Fibroblast of lung (primary cell): ENCODE measurements around the gene CDKN1B. TPM values are rescaled to one million over a fixed set of nuclear protein-coding genes. Genes with fewer than 3 reads are reported as not detected.

Experiments used
- DNase-seq, 2 donors: peaks; one replicate each; pipeline versions ENCODE4 v3.0.0 to v3.0.0-alpha.2; 2010; ENCODE audit warnings: low read depth in 2 of 2
- H2AFZ ChIP-seq: 2 replicates; pipeline ENCODE4 v1.5.1; 2012; ENCODE audit warnings: low read length, control low read depth, inconsistent platforms
- H3K27ac ChIP-seq: 2 replicates; pipeline ENCODE4 v1.5.1; 2011; ENCODE audit warnings: low read length, control low read depth; ENCODE audit not compliant: insufficient read depth
- H3K27me3 ChIP-seq: 2 replicates; pipeline ENCODE4 v1.5.1; 2011; ENCODE audit warnings: mild to moderate bottlenecking, low read length; ENCODE audit not compliant: control insufficient read depth, insufficient read depth
- H3K36me3 ChIP-seq: 2 replicates; pipeline ENCODE4 v1.5.1; 2011; ENCODE audit warnings: low read length; ENCODE audit not compliant: control insufficient read depth, insufficient read depth
- H3K4me1 ChIP-seq: 2 replicates; pipeline ENCODE4 v1.5.1; 2011; ENCODE audit warnings: low read length; ENCODE audit not compliant: control insufficient read depth, insufficient read depth; ENCODE audit errors: extremely low read depth
- H3K4me2 ChIP-seq: 2 replicates; pipeline ENCODE4 v1.5.1; 2011; ENCODE audit warnings: low read length, control low read depth; ENCODE audit not compliant: insufficient read depth; ENCODE audit errors: extremely low read depth
- H3K4me3 ChIP-seq, 4 experiments: fragments of 200-600 bp in 1 of 4; sonication (generic) in 1 of 4; replicated peaks in 1 of 4; 2 replicates each; pipeline ENCODE4 v1.5.1; 2011 to 2016; ENCODE audit warnings: low read length in 4 of 4, low read depth in 3 of 4, mild to moderate bottlenecking in 3 of 4, control low read depth in 2 of 4, inconsistent platforms in 1 of 4, mixed read lengths in 1 of 4; ENCODE audit not compliant: insufficient read depth in 1 of 4; ENCODE audit errors: control extremely low read depth in 1 of 4
- H3K79me2 ChIP-seq: 2 replicates; pipeline ENCODE4 v1.5.1; 2012; ENCODE audit warnings: mild to moderate bottlenecking, low read length, inconsistent platforms; ENCODE audit not compliant: control insufficient read depth, insufficient read depth
- H3K9ac ChIP-seq: 2 replicates; pipeline ENCODE4 v1.5.1; 2011; ENCODE audit warnings: mild to moderate bottlenecking, low read length, control low read depth; ENCODE audit not compliant: insufficient read depth
- H3K9me3 ChIP-seq: 2 replicates; pipeline ENCODE4 v1.5.1; 2012; ENCODE audit warnings: low read depth, low read length; ENCODE audit not compliant: control insufficient read depth, insufficient read depth
- H4K20me1 ChIP-seq: 2 replicates; pipeline ENCODE4 v1.5.1; 2011; ENCODE audit warnings: low read length; ENCODE audit not compliant: control insufficient read depth, insufficient read depth; ENCODE audit errors: extremely low read depth
- CTCF ChIP-seq, 2 donors: IDR thresholded peaks in 1 of 2; conservative IDR thresholded peaks in 1 of 2; 1 replicate in 1 of 2; 2 replicates in 1 of 2; pipeline ENCODE4 v1.5.1; 2011 to 2012; ENCODE audit warnings: low read length in 2 of 2, control low read depth in 1 of 2, inconsistent platforms in 1 of 2, low read depth in 1 of 2, mild to moderate bottlenecking in 1 of 2
- EZH2 ChIP-seq: IDR thresholded peaks from 2 replicates; pipeline ENCODE4 v1.5.1; 2012; ENCODE audit warnings: low read length, control low read depth, mild to moderate bottlenecking; ENCODE audit errors: missing control alignments
- polyA plus RNA-seq, 2 donors: library from polyadenylated mRNA; depleted of rRNA in 1 of 2; stranded (reverse) in 1 of 2; unstranded in 1 of 2; fragments of >200 nt; gene quantifications; 2 replicates each; pipeline ENCODE4 v1.2.1, GENCODE V29; 2011 to 2012; ENCODE audit warnings: missing spikeins in 1 of 2
- total RNA-seq: library from RNA; depleted of rRNA; stranded (reverse); fragments of >200 nt; gene quantifications from 2 replicates; pipeline ENCODE4 v1.2.1, GENCODE V29; 2014

Gene CDKN1B
- total and polyA plus RNA-seq, 2 donors (not counting 1 experiment from before 2014, with no cell fraction given) = 21.4 to 50.9 TPM

GRCh38 chr12:12716151-12716792 lies 896 bp upstream of the CDKN1B start:
- Histone ChIP-seq H3K4me1 (peaks cover 19% of the 10 kb centered on the region), H3K4me3 (peak overlapping the region; percentile 43 to 97 (median 50)), H2AFZ (peak overlapping the region; percentile 70), H3K27ac (peak overlapping the region; percentile 95), H4K20me1 (no peaks in the 10 kb centered on the region), H3K27me3 (no peaks in the 10 kb centered on the region), H3K36me3 (peaks cover 6% of the 10 kb centered on the region), H3K9ac (peak overlapping the region; percentile 97), H3K4me2 (peak overlapping the region; percentile 71), H3K9me3 (no peaks in the 10 kb centered on the region), H3K79me2 (peaks cover 41% of the 10 kb centered on the region)
- DNase-seq = peak; percentile 37 to 51
- TF ChIP-seq CTCF (conservative IDR thresholded peaks at IDR 0.05 in 1 of 2, IDR thresholded peaks at IDR 0.05 in 1 of 2; ENCODE audit: low read depth in 1 of 2, low read length in 2 of 2) (no peak), EZH2 (no peak)

GRCh38 chr12:12717586-12718380 lies 615 bp downstream of the CDKN1B start:
- Histone ChIP-seq H3K36me3 (peaks cover 6% of the 10 kb centered on the region), H3K4me2 (peak overlapping the region; percentile 95), H2AFZ (no peak overlapping the region), H3K27me3 (no peaks in the 10 kb centered on the region), H3K9ac (peak overlapping the region; percentile 97), H3K4me3 (peak overlapping the region; percentile 93 to 97 (median 96)), H3K9me3 (no peaks in the 10 kb centered on the region), H3K4me1 (peaks cover 19% of the 10 kb centered on the region), H4K20me1 (no peaks in the 10 kb centered on the region), H3K27ac (peak overlapping the region; percentile 95), H3K79me2 (peaks cover 56% of the 10 kb centered on the region)
- TF ChIP-seq EZH2 (no peak), CTCF (conservative IDR thresholded peaks at IDR 0.05 in 1 of 2, IDR thresholded peaks at IDR 0.05 in 1 of 2; ENCODE audit: low read depth in 1 of 2, low read length in 2 of 2) (no peak)
- peak in 1 of 2 donors; percentile 11 for DNase-seq

GRCh38 chr12:12718381-12718759 lies 1.2 kb downstream of the CDKN1B start:
- peak in 1 of 2 donors; percentile 20 for DNase-seq
- Histone ChIP-seq H4K20me1 (no peaks in the 10 kb centered on the region), H3K9me3 (no peaks in the 10 kb centered on the region), H3K27me3 (no peaks in the 10 kb centered on the region), H3K4me1 (peaks cover 19% of the 10 kb centered on the region), H3K79me2 (peaks cover 60% of the 10 kb centered on the region), H2AFZ (no peak overlapping the region), H3K36me3 (peaks cover 6% of the 10 kb centered on the region), H3K4me3 (peak overlapping the region; percentile 93 to 97 (median 96)), H3K27ac (peak overlapping the region; percentile 95), H3K4me2 (peak overlapping the region; percentile 95), H3K9ac (peak overlapping the region; percentile 97)
- TF ChIP-seq EZH2 = no peak
- no peak for TF ChIP-seq CTCF (conservative IDR thresholded peaks at IDR 0.05 in 1 of 2, IDR thresholded peaks at IDR 0.05 in 1 of 2; ENCODE audit: low read depth in 1 of 2, low read length in 2 of 2)
